ENCODE data around the gene LRRC18. TPM values are rescaled to one million over a fixed set of nuclear protein-coding genes. Genes with fewer than 3 reads are reported as not detected.

The LRRC18 gene
- total and polyA plus RNA-seq, 7 donors = 0.15 TPM; not detected in 6

DNA sequence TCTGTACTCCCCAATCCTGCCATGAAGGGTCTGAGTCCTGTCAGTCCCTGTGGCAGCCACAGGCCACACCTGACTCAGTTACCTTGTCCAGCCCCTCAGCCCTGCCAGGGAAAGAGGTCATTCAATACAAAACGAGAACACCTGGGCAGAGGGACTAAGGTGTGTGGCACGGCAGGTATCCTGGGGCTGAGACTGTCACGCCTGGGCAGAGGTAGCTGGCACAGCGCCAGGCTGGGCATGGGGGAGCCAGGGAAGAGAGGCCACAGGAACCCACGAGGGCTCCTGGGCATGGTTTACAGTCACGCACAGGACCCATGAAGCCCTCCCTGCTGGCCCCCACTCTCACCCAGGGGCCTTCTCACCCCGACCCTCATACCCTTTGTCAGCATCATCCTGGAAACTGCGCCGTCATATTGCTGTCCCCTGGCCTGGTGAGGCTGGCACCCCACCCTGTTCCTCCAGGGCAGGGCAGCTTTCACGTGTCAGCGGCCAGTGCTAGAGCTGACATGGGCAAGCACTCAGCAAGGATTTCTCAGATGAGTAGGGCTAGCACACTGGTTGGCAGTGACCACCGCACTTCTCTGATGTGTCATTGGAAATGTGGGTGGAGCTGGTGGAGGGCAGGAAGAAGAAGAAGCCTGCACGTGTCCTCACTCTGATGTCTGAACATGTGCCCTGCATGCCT is 42.7 kb downstream of the LRRC18 start:
- TF ChIP-seq, protein P1, sequence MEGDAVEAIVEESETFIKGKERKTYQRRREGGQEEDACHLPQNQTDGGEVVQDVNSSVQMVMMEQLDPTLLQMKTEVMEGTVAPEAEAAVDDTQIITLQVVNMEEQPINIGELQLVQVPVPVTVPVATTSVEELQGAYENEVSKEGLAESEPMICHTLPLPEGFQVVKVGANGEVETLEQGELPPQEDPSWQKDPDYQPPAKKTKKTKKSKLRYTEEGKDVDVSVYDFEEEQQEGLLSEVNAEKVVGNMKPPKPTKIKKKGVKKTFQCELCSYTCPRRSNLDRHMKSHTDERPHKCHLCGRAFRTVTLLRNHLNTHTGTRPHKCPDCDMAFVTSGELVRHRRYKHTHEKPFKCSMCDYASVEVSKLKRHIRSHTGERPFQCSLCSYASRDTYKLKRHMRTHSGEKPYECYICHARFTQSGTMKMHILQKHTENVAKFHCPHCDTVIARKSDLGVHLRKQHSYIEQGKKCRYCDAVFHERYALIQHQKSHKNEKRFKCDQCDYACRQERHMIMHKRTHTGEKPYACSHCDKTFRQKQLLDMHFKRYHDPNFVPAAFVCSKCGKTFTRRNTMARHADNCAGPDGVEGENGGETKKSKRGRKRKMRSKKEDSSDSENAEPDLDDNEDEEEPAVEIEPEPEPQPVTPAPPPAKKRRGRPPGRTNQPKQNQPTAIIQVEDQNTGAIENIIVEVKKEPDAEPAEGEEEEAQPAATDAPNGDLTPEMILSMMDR (IDR thresholded peaks at IDR 0.05) = no peak
- TF ChIP-seq POLR2AphosphoS5 (IDR thresholded peaks at IDR 0.05) (no peak), POLR2A (IDR thresholded peaks at IDR 0.05) (no peak), EP300 (IDR thresholded peaks at IDR 0.05) (no peak)
- DNase-seq = no peak
- Histone ChIP-seq H3K9me3 (no peaks in the 10 kb centered on the region), H3K36me3 (no peaks in the 10 kb centered on the region), H3K27ac (no peak overlapping the region), H3K4me3 (no peak overlapping the region), H3K4me1 (no peaks in the 10 kb centered on the region), H3K27me3 (no peaks in the 10 kb centered on the region)
- 75 to 86% methylated on average over 13 of the region's 13 CpGs for WGBS, 2 donors
- intact Hi-C loops (cut with DNase I) = no loop called here

DNA sequence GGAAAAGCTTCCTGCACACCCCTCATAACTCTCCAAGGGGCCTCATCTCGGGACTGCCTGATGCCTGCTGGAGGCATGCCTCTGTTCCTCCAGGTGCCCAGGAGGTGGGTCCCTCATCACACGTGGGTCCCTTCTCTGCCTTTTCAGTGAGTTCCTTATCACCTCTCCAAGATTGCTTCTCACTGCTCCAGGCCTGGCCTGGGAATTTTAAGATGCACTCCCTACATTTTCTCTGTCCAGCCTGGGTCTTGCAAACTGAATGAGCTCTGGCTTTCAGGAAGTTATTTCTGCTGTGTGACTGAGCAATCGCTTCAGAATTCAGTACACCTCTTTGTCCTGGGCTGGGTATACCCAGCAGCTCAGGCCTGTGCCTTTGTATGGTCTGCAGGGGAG is 43.8 kb downstream of the LRRC18 start:
- no peaks in the 10 kb centered on the region for H3K4me1 ChIP-seq
- TF ChIP-seq, protein P1 (IDR thresholded peaks at IDR 0.05) = no peak
- TF ChIP-seq EP300 (IDR thresholded peaks at IDR 0.05) = no peak
- no peak for TF ChIP-seq POLR2AphosphoS5 (IDR thresholded peaks at IDR 0.05)
- no peak for TF ChIP-seq POLR2A (IDR thresholded peaks at IDR 0.05)
- no peaks in the 10 kb centered on the region for H3K36me3 ChIP-seq
- 55 to 72% methylated on average over 3 of the region's 3 CpGs for WGBS, 2 donors
- H3K27ac ChIP-seq = peak overlapping the region in 1 of 4 donors; percentile 13
- H3K27me3 ChIP-seq = no peaks in the 10 kb centered on the region
- DNase-seq = no peak
- intact Hi-C loops (cut with DNase I) = no loop called here
- no peaks in the 10 kb centered on the region for H3K9me3 ChIP-seq
- H3K4me3 ChIP-seq = no peak overlapping the region

DNA sequence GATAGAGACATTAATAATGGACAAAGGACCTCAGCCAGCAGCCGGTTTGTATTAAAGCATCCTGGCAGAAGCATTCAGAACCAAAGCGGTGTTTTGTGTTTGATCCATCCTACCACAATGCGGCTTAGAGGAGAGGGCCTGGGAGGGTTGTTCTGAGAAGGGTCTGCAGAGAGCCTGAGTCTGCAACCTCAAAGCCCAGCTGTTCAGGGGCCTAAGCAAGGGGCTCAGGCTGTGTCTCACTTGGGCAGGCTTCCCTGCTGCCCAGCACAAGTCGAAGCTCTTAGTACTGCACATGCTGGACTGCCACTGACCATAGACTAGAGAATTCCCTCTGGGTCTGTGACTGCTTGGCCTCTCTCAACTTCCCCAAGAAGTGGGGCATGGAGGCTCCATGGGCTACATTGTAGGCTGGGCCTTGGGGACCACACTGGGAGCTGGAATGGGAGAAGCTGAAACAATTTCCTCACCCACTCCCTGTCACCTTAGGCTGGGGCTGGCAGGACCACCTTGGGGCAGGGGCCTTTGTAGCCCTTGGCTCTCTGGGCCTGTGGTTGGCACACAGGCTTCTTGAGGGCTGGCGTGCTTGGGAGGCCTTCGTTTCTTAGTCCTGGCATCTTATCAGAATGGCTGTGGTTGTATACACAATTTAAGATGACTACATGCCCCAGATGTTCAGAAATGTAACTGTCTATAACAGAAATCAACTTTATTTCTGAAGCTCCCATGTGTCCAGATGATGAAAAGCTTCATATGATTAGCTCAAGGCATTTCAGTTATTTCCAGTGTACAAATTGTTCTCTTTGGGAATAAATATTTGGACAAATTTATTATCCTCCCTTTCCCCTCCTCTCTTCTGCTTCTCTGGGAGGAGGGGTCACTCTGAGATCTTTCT is 44.5 kb downstream of the LRRC18 start:
- no peaks in the 10 kb centered on the region for H3K36me3 ChIP-seq
- H3K4me1 ChIP-seq = no peaks in the 10 kb centered on the region
- H3K4me3 ChIP-seq = no peak overlapping the region
- H3K27me3 ChIP-seq = no peaks in the 10 kb centered on the region
- 84% methylated on average over 6 of the region's 6 CpGs for WGBS, 2 donors
- H3K27ac ChIP-seq = peak overlapping the region in 1 of 4 donors; percentile 23
- no peaks in the 10 kb centered on the region for H3K9me3 ChIP-seq
- intact Hi-C loops (cut with DNase I) = no loop called here
- DNase-seq = no peak
- TF ChIP-seq POLR2A (IDR thresholded peaks at IDR 0.05) (no peak), POLR2AphosphoS5 (IDR thresholded peaks at IDR 0.05) (no peak), EP300 (IDR thresholded peaks at IDR 0.05) (no peak)
- TF ChIP-seq, protein P1 (IDR thresholded peaks at IDR 0.05) = no peak

DNA sequence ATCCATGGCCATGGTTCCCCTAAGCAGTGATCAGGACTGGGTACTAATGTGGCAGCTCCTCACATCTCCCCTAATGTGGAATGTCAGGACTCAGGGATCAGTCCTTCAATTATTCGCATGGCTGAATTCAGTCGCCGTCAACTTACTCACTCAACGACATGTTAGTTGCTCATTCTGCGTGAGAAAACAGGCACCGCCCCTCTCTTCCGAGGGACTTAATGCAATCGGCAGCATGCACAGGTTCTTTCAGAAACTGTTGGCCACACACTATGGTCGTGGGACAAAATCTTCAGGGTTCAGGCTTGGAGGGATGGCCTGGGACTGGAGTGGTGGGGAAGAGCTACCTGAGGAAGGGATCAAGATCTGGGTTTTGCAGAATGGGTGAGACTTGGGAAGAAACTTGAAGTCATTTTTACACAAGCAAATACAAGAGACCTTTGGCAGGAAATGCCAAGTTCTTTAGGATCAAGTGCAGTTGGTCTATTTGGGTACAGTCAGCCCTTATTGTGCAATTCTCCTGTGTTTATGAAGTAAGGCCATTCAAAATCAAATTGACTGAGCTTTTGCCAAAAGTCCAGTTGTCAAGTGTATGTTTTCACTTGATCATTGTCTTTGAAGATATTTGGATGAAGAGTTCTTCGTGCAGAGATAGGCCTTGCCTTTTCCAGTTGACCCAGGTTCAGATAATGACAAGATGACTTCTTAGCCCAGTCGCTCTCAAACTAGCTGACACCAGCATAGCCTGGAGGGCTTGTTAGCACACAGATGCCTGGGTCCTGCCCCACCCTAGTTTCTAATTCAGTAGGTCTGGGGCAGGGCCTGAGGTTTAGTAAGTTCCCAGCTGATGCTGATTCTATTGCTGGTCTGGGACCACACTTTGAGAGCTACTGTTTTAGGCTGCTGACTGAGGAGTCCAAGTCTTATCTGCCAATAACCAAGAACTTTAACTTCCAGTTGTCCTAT is 48.5 kb downstream of the LRRC18 start:
- 87 to 93% methylated on average over 11 of the region's 11 CpGs for WGBS, 2 donors
- no peak for TF ChIP-seq POLR2AphosphoS5 (IDR thresholded peaks at IDR 0.05)
- TF ChIP-seq, protein P1 (IDR thresholded peaks at IDR 0.05) = no peak
- TF ChIP-seq EP300 (IDR thresholded peaks at IDR 0.05) = no peak
- TF ChIP-seq POLR2A (IDR thresholded peaks at IDR 0.05) = no peak
- intact Hi-C loops (cut with DNase I) = no loop called here

More for the DNA sequence above, 48.5 kb downstream of the LRRC18 start:
- H3K27ac ChIP-seq = no peak overlapping the region
- no peaks in the 10 kb centered on the region for H3K36me3 ChIP-seq
- no peak for DNase-seq
- no peaks in the 10 kb centered on the region for H3K27me3 ChIP-seq
- H3K4me1 ChIP-seq = no peaks in the 10 kb centered on the region
- no peak overlapping the region for H3K4me3 ChIP-seq
- H3K9me3 ChIP-seq = no peaks in the 10 kb centered on the region

Measured in sigmoid colon (tissue), 7 donors.